NCI-H1105 treated with DMSO at 0.1 percent for 48 hours (cell line): ENCODE data around the gene HEATR5A.
"Not testable (repeated sequence)": the region's sequence is repeated elsewhere in the genome, so short reads cannot be mapped to it uniquely, and the experiment has no call there.

Experiments used
- DNase-seq: peaks from one replicate; lab custom pipeline; 2025; lab: John Stamatoyannopoulos, UW

The HEATR5A gene

DNA sequence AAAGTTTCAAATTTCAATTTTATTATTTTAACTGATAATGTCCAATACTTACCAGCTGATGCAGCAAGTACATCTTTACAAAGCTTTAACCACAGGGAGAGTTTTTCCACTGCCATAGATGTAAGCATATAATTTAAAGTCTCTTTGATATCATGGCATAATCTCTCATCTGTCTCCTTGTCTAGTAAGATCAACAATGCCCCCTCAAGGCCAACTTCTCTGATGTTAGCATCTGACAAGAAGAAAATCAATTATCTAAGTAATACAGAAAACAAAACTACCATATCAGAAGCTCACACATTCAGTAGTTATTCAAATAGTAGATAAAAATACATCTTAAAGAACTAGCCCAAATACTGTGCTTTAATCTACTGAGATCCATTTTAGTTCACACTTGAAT lies 94.2 kb downstream of the HEATR5A start:
- no peak for DNase-seq

DNA sequence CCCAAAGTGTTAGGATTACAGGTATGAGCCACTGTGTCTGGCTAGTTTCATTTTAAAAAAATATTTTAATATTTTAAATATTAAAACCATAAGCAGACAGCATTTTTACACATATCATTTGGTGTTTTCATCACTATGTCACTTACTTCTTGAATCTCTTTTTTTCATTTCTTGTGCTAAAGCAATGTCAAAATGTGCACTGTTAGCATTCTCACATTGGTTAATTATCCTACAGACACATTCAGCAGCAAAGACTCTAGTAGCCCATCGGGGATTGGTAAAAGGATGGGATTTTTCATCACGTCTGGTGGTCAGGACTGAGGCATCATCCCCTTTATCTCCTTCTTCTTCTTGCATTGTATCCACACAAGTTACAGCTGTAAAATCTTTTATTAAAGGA lies 96.9 kb downstream of the HEATR5A start:
- no peak for DNase-seq

DNA sequence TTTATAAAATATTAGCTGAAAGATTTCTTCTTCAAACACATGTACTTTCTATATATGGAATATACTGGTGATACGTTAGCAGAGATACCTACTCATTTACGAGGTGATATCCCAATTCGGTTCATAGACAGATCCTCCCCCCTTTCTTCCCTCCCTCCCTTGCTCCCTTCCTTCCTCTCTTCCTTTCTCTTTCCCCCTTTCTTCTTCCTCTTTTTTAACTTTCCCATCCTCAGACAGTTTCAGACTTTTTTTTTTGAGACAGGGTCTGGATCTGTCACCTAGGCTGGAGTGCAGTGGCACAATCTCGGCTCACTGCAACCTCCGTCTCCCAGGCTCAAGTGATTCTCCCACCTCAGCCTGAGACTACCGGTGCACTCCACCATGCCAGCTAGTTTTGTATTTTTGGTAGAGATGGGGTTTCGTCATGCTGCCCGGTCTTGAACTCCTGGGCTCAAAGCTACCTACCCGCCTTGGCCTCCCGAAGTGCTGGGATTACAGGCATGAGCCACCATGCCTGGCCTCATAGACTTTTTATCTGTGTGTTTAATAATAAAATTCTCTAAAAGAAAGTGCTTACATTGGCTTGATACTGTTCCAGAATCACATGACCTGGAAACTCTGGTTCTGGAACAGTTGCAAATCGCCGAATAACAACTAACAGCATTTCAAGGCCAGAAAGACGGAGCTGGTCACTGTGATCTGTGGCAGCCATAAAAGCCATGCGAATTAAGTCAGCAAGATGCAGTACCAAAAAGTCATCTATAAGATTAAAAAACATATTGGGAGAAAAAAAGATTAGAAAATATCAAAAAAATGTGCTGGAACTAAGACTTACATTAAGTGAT lies 99.2 kb downstream of the HEATR5A start:
- DNase-seq = no peak

GRCh38 chr14:31320216-31320615 lies 100.1 kb downstream of the HEATR5A start:
- DNase-seq = no peak

- DNase-seq = no peak
Measured at GRCh38 chr14:31319701-31320100, 100.6 kb downstream of the HEATR5A start.

DNA sequence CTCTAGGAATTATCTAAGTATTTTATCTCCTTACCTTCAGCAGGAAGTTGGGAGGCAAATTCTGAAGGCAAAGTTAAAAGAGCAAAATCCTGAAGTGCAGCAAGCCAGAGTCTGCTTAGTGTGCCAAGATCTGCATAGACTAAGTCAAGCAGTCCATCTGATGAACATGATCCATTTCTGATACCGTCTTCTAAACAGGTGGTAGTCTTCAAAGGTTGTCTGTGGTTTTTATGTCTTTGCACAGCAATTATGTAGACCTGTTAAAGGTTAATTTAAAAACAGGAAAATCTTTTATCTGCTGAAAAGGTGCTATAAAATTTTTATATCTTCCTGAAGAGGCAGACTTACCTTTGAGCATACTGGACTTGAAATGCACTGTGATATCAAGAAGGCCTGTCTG lies 107.4 kb downstream of the HEATR5A start:
- DNase-seq = no peak

DNA sequence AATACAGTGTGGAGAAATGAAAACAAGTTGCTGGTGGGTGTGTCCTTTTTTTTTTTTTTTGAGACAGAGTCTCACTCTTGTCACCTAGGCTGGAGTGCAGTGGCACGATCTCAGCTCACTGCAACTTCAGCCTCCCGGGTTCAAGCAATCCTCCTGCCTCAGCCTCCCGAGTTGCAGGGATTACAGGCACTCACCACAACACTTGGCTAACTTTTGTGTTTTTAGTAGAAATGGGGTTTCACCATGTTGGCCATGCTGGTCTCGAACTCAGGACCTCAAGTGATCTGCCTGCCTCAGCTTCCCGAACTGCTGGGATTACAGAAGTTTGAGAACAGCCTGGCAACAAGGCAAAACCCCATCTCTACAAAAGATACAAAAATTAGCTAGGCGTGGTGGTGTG lies 108.0 kb downstream of the HEATR5A start:
- not testable (repeated sequence) for DNase-seq

GRCh38 chr14:31307618-31308017 lies 112.7 kb downstream of the HEATR5A start:
- no peak for DNase-seq

DNA sequence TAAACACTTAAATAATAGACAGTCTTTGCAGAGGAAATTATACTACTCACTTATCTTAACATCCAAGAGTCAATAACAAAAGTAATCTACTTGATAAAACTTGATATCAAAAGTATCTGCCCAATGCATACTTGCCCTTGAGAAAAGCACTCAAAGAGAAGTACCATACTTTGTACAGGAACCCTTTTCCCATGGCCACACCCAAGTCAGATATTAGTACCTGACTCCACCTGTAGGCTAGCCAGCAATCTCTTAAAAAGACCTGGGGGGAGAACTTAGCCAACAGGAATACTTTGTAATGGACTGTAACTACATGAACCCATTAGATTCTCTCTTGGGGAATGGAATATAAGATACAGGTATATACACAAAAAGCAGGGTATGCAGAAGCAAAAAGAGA lies 113.2 kb downstream of the HEATR5A start:
- no peak for DNase-seq

DNA sequence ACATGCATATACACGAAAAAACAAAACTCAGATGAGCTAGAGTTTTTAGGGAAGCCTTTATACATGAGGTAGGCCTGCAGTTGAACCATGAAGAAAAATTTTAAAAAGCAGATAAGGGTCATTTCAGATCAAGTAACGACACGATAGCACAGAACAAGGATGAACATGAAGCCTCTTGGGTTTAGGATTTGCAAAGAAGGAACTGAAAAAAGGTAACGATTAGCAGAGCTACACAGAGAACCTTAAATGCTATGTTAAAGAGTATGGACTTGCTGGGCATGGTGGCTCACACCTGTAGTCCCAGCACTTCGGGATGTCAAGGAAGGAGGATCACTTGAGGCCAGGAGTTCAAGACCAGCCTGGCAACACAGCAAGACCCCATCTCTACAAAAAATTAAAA lies 116.7 kb downstream of the HEATR5A start:
- DNase-seq = no peak

DNA sequence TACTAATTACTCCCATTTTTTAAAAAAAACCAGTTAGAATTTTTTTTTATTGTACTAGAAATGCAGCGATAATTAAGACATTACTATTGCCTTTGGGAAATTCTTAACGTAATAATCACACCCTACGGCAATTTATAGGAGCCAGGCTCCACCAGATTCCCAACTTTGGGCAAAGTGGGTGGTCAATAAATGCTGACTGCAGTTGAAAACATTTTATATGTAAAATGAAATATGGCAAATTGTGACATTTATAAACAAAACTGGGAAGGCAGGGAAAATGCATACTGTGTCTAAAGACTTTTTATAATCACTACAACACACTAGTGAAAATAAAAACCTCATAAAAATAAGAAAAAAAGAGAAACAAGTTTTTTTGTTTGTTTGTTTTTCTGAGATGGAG lies 119.5 kb downstream of the HEATR5A start:
- no peak for DNase-seq

GRCh38 chr14:31300296-31300695 lies 120.1 kb downstream of the HEATR5A start:
- DNase-seq = no peak

DNA sequence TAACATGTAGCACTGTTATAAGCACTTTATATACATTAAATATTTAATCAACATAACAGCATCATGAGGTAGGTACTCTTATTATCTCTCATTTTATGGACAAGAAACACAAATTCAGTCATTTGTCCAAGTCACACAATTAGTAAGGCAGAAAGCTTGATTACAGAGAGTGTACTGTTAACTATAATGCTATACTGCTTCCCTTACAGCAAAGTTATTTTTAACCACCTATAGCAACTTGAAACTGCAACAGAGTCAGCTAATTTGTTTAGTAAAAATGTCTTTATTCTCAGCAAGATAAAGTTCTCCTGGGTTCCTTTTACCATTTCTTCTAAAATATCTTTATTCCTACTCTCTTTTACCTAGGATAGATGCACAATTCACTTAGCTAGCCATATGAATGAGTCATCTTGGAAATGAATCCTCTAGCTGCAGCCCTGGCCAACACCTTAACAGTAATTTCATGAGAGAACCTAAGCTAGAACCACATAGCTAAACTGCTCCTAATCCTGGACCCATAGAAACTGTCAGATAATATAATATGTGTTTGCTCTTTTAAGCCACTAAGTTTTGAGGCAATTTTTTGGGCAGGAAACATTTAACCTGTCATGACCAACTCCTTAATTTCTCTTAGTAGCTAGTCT lies 122.5 kb downstream of the HEATR5A start:
- no peak for DNase-seq

DNA sequence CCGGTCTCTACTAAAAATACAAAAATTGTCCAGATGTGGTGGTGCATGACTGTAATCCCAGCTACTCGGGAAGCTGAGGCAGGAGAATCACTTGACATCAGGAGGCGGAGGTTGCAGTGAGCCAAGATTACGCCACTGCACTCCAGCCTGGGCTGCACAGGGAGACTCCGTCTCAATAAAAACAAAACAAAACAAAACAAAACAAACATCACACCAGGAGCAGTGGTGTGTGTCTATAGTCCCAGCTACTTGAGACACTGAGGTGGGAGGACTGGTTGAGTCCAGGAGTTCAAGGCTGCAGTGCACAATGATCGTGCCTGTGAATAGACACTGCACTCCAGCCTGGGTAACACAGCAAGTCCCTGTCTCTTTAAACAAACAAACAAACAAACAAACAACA lies 123.2 kb downstream of the HEATR5A start:
- DNase-seq = no peak

DNA sequence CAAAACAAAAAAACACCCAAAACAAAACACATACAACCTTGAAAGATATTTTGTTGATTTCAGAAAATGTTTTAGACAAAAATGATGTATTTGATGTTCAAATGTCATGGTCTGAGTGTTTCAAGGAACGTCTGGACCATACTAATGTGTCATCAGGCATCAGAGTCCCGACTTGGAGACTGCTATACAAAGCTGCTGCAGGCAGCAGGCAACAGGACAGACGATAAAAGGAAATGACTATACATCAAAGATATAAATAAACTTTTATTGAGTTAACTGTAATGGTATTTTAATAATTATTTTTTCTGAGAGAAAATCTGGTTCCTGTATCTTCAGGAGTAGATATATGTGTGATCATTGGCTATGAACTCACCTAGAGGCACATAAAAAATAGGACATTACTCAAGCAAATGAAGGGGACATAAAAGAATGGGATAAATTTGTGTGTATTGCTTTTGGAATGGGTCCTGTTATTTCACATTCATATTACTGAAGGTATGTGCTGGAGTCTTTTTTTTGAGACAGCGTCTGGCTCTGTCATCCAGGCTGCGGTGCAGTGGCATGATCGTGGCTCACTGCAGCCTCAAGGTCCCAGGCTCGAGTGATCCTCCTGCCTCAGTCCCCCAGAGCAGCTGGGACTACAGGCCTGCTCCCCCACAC lies 125.5 kb downstream of the HEATR5A start:
- no peak for DNase-seq

GRCh38 chr14:31292937-31293616 lies 127.3 kb downstream of the HEATR5A start:
- no peak for DNase-seq

DNA sequence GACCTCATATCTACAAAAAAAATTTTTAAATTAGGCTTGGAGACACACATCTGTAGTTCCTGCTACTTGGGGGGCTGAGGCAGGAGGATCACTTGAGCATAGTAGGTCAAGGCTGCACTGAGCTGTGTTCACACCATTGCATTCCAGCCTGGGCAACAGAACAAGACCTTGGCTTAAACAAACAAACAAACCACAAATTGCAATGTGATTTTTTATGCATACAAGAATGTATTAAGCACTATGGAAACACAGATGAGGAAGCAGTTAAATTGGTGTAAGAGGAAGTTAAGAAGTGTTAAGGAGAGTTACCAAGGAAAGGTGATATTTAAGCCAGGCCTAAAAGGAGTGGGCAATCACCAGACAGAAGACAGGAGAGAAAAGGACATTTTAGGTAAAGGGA lies 129.1 kb downstream of the HEATR5A start:
- DNase-seq = no peak

DNA sequence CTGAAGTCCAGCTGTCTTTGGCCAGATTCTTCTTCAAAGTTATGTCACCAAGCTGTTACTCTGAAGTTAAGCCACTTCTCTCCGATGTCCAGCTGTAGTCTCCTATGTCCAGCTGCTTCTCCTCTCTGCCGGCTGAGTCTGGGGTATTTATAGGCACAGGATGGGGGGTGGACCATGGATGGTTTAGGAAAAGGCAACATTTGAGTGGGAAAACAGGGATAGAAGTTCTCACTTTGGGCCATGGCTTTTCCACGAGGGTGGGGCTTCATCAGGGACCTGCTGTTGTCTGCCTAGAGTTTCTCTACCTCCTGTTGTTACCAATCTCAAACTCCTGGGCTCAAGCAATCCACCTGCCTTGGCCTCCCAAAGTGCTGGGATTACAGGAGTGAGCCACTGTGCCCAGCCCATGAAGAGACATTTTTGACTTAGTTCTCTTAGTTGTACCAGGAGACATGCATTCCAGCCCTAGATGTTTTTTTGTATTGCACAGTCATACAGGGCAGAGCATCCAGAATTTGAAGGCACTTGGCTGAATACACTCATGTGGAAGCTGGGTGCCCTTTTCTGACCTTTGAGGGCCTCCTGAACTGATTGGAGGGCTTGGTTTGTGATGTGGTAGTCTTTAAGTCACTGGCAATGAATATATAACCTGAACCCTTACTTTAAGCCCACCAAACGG lies 132.9 kb downstream of the HEATR5A start:
- DNase-seq = no peak

- DNase-seq = no peak
Measured at GRCh38 chr14:31286456-31287293, 133.7 kb downstream of the HEATR5A start.

DNA sequence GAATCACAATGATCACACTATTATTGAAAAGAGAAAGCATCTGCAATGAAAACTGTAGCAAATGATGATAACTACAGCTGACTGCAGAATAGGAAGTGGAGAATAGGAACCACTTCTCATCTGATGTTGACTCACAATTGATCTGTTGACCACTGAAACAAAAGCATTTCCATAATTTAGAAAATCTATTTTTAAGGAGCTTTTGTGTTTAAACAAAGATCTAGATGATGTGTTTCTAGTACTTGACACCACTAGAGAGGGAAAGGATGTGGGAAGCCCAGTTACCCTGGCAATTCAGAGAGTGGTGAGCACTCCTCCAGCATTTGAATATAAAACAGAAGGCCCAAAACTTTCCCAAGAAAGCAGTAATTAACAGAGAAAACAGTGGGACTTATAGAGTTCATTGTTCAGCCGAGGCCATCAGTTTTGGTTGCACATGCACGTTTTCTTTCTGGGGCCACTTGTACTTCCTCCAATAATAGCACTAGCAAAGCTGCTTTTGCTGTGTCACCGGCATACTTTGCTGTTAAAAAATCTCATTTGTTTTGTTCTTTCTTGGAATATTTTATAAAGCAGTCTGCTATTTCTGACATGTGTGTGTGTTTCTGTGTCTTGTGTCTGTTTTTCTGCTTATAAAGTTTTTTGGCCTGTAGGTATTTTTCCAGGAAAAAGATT lies 136.6 kb downstream of the HEATR5A start:
- no peak for DNase-seq
